CD4-positive, alpha-beta T cell treated with Interleukin-12 subunit alpha and Interleukin-12 subunit beta, for 1 hour (primary cell): ENCODE results near the gene TBL1XR1.

Source experiments
- DNase-seq: peaks from one replicate; pipeline ENCODE4 v3.0.0-alpha.2; 2020

Gene TBL1XR1

GRCh38 chr3:177137774-177138705 lies 59.2 kb downstream of the TBL1XR1 start:
- no peak for DNase-seq

GRCh38 chr3:177136741-177137140 lies 60.5 kb downstream of the TBL1XR1 start:
- DNase-seq: no peak

GRCh38 chr3:177135841-177136492 lies 61.3 kb downstream of the TBL1XR1 start:
- DNase-seq: no peak

GRCh38 chr3:177134816-177135210 lies 62.5 kb downstream of the TBL1XR1 start:
- DNase-seq: no peak

DNA sequence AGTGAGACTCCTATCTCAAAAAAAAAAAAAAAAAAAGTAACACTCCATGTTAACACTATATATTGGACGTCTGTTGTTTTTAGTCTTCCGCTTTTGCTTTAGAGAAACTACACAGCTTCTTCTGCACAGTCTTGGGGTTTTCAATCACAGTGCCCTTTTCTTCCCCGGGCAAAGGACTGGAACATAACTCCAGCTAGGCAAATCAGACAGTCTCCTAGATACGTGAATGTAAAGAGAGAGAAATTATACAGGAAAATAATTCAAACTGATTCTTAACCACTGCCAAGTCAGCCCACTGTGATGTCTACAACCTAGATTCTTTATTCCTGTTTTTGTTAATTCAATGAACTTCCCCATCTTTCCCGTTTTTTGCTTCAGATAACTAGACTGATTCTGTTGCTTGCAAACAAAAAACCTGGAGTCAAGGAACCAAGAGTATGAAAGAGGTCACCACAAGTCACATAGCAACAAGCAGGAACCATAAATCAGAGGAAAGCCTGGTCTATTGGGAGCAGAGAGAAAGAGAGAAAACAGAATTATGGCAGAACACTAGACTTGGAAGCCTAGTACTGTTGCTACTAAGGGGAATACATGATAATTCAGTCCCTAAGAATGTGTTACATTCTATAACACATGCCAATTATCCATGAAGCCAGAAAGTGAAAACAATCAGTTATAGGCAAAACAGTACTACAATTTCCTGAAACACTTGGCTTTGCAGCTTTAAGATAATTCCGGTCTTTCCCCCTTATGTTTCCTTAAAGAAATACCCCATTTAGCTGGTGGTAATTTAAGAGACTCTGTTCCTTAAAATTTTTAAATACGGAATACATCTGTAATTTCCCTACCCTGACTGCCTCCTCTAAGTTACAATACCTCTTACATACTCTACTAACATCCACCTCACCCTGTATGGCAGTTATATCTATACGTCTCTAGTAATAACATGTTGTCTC lies 63.1 kb downstream of the TBL1XR1 start:
- no peak for DNase-seq

- no peak for DNase-seq
Measured at GRCh38 chr3:177131927-177132636, 65.2 kb downstream of the TBL1XR1 start.

DNA sequence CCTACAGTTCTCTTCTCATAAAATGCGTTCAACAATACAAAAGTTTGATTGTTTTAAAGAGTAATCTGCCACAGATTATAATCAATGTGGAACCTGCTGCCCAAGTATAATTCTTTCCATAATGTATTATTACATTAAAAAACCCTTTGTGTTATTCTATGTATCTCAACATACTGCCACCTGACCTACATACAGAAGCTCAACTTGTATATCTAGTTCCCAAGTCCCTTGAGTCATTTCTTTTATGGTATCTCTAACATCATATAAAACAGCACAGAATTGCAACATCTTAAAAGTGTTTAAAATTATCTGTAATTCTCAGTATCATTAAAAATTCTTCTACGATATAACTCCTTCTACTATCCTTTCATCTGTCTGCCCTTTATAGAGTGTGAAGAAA lies 70.3 kb downstream of the TBL1XR1 start:
- DNase-seq: no peak

DNA sequence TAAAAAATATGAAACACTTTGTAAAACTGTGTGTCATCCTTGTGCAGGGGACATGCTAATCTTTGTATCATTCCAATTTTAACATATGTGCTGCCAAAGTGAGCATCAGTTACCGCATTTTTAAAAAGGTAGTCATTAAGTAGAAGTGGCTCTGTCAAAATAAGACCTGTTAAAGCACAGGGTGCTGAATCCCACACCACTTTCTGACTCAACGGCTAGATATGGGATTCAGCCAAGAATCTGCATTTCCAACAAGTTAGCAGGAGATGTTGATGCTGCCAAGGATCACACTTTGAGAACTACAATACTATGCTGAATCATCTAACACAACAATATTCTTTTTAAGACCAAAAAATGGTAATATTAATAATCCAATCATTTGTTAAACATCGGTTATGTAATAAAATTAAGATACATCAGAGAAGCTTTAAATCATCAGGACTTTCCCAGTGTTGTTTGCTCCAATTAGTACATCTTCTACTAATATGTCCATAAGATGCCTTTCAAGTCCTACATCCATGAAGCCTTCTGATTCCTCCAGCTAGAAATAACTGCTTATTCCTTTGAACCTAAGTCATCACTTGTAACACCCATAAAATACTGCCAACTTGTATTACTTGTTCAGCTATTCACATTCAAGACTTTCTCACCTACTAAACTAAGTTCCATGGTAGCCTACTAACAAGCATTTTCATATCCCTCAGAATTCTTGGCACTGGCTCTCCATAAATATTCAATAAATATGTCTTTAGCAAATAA lies 71.1 kb downstream of the TBL1XR1 start:
- no peak for DNase-seq

DNA sequence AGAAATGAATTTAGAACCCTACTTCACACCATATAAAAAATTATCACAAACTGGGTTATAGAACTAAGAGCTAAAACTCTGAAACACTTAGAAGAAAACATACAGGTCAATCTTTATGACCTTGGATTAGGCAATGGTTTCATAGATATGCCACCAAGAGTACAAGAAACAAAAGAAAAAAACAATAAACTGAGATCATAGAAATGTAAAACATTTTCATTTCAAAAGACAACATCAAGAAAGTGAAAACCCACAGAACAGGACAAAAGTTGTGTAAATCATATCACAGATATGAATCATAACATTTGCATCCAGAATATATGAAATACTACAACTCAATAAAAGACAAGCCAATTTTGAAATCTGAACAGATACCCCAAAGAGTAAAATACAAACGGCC lies 72.4 kb downstream of the TBL1XR1 start:
- no peak for DNase-seq

DNA sequence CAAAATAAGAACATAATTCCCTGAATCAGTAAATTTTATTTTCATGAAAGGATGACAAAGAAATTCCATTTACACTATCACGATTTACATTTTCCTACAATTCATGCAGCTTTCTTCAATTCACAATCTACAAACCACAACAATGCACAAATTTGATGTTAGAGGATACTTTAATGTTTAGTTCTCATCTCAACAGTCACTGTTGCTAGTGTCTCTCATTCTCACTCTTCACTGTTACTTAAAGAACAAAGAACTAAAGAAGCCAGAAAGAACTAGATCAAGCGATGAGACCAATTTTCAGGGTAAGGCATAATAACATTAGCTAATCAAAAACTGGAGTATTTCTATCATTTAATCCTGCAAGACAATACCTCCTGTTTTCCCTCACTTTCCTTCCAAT lies 73.5 kb downstream of the TBL1XR1 start:
- no peak for DNase-seq

DNA sequence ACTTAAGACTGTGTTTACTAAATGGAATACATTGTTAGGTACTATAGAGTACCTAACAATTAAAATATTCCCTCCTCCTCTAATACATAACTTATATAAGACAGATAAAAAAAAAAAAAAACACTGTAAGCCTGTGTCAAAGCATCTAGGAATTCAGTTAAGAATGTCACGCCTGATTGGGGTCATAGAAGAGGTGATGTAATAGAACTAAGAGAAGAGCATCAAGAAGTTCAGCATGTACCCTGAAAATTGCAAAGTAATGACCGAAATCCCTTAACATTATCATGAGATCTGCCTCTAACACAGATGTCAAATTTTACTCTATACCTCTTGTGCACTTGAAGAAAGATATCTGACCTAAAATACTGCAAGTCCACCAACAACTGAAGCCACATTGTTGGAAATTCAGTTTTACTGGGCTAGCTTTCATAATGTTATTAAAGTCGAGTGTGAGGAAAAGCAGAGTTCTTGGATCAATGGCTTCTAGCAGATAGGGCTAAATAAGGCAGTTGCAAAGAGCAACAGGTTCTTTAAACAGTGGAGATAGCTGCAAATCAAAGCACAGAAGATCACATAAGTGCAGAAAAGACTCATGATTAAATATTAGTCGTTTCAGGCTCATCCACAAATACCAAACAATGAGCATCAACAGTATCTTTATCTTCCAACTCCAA lies 75.0 kb downstream of the TBL1XR1 start:
- no peak for DNase-seq

- no peak for DNase-seq
Measured at GRCh38 chr3:177119829-177120228, 77.5 kb downstream of the TBL1XR1 start.

- no peak for DNase-seq
Measured at GRCh38 chr3:177114253-177114652, 83.0 kb downstream of the TBL1XR1 start.

DNA sequence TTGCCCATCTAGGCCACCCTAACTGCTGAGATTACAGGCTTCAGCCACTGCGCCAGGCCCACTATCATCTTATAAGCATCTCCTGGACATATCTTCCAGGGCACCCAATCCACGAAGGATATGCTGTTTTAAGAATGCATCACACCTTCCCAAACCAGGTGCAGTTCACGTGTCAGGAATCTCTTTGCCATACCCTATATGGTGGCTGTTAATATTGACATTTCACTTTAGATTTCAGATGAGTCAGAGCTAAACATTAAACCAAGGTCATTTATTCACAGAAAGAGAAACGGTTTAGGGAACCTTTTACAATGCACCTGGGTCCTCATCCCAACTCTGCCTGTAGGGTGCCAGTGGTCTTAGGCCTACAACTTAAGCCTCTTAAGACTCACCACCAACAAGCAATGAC lies 85.7 kb downstream of the TBL1XR1 start:
- no peak for DNase-seq

DNA sequence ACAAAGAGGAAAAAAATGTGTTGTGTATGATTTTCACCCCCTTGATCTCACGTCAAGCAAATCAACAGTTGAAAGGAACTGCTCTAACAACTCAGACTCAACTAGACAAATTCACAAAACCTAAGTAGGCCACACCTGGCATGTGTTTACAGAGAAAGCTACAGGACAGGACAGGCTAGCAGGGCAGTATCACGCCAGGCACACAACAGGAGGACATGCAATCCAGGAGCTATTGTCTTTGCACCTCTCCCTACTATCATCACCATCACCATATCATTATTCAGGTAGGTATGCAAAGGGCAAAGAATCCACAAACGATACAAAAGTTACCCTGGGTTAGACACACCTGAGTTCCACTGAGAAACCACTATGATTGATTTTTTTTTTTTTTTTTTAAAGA lies 86.4 kb downstream of the TBL1XR1 start:
- DNase-seq: no peak

DNA sequence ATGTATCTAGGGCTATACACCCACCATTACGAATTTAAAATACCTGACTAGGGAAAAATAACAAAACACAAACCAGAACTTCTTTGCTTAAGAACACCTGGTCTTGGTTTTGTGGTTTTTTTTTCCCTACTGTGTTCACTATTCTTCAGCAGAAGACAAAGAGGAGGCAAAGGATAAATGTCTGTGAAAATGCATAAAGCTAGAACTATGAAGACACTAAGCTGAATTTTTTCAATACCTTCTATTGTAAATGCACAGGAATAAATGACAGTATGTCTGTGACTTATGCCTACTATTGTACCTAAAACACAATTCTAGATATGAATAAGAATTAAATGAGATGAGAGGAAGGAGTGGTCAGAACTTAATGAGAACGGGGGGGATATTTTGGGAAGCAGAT lies 86.9 kb downstream of the TBL1XR1 start:
- no peak for DNase-seq

DNA sequence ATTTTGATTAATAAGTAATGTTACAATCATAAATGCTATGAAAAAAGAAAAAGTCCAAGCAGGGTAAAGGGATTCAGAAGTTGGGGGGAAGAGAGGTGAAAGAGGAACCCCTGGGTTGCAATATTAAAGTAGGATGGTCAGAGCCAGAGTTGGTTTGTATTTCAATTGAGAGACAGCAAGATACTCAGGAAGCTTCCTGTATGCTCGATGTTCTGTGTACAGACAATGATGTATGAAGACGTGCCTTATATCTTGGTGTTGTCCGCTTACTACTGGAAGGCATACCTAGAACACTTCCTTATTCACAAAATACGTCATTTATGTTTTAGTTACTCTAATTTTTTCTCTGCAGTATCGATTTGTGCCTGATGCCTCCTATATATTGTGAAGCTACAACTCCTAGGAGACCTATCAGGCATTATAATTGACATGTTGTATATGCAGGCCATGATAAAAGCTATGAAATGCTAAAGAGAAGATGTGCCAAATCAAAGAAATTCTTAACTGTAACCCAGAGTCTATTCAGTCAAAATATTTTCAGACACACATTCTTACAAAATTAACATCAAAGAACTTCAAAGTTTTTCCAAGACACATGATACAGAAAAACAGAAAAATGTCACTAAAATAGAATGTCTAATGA lies 87.5 kb downstream of the TBL1XR1 start:
- peak; percentile 13 for DNase-seq

DNA sequence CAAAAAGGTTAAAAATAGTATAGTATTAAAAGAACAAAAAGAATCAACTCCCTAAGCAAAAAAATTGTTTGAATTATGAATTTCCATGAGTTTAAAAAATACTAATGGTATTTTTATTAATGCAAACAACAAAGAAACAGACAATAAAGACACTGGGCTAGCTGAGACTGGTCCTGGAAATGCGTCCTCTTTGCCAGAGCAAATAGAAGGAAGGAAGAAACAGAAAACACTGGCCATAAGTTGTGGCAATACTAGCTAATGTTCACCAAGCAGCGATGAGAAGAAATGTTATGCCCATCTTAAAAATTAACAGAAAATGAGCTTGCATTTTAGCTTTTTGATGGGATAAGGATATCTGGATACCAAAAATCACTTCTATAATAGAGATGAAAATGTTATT lies 88.6 kb downstream of the TBL1XR1 start:
- no peak for DNase-seq

DNA sequence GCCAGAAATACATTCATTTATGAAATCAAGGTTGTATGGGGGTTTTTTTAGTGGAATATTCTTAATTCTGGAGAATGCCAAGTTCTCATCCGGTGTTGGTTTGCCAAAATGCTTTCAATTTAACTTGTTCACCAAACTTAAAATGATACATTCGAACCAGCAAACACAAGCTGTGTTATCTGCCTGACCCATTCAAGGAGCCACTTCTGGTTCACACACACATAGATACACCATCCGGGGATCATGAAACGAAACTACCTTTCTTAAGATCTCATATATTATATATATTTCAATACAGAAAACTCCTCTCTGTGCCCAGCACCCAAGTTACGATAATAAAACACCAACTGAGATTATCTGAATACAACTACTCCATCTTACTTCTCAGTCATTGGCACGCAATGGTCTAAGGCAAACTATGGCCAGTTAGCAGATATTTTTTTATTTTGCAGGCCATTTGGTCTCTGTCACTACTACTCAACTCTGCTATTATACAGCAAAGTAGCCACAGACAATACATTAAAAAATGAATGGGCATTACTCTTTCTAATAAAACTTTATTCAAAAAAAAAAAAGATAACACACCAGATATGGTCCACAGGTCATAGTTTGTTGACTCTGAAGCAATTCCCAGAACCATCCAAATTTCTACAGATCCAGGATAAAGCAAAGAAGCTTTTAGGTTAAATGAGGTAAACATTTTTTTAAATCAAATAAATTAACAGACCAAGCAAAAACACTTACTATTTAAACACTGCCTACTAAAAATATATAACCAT lies 89.6 kb downstream of the TBL1XR1 start:
- no peak for DNase-seq

DNA sequence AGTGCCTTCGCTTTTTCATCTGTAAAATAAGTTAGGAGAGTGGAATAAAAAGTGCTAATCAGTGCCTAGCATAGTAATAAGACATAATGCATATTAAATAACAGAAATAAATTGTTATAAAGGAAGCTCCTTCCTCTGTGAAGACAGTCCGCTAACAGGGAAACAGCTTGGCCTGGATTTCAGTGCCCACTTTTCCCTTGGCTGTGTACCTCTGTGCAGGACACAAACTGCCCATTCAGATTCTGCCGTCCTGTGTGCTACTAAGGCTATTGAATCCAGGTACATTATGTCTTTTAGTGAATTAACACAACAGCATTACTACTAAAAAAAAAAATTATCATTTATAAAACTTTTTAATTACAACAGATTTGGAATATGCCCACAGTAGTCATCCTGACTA lies 90.7 kb downstream of the TBL1XR1 start:
- no peak for DNase-seq
